Measurements from ENCODE around the gene CEL.

CEL gene

DNA sequence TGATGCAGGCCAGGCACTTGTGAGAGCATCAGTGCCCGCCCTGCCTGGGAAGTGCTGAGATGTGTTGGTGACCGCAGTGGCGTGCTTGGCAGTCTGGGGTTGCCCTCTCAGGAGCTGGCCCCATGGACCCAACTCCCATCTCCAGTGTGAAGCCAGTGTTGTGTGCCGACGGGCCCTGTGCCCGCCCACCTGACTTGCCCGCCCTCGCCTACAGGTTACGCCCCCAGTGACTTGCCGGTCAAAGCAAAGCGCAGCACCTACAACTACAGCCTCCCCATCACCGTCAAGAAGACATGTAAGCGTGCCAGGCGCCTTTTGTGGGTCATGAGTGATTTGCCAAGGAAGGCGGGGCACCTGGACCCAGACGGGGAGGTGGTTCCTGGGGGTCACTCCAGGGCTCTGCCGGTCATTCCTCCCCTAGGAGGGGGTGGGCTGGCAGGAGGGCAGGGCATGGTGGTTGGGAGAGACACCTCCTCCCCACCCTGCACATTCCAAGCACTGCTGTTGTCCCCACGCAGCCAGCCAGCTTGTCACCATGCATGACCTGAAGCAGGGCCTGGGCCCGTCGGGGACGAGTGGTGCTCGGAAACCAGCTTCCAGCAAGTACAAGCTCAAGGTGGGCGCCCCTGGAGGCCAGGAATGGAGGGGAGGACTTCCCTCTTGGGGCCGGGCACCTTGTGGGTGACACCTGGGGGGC is 7.4 kb upstream of the CEL start:
- no peak for DNase-seq (ENCODE audit: extremely low read depth, low read depth)
- TF ChIP-seq, protein P1, sequence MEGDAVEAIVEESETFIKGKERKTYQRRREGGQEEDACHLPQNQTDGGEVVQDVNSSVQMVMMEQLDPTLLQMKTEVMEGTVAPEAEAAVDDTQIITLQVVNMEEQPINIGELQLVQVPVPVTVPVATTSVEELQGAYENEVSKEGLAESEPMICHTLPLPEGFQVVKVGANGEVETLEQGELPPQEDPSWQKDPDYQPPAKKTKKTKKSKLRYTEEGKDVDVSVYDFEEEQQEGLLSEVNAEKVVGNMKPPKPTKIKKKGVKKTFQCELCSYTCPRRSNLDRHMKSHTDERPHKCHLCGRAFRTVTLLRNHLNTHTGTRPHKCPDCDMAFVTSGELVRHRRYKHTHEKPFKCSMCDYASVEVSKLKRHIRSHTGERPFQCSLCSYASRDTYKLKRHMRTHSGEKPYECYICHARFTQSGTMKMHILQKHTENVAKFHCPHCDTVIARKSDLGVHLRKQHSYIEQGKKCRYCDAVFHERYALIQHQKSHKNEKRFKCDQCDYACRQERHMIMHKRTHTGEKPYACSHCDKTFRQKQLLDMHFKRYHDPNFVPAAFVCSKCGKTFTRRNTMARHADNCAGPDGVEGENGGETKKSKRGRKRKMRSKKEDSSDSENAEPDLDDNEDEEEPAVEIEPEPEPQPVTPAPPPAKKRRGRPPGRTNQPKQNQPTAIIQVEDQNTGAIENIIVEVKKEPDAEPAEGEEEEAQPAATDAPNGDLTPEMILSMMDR (IDR thresholded peaks at IDR 0.05; ENCODE audit: low read depth, low read length) = no peak

DNA sequence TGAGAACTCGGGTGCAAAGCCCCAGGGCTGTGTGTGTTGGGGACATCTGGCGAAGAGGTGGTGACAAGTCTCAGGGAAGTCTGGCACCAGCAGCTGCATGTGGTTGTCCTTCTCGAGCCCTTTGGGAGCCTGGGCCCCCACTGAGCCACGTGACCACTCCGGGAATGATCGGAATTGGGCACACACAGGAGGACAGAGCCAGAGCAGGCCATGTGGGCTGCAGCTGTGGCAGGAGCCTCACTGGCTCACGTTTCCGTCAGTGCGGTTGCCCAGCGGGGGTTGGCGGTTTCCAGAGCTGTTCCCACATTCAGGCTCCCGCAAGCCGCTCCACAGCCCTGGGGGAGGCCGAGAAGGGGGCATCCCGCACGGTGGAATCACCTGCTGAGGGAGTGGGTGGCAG is 6.8 kb upstream of the CEL start:
- DNase-seq (ENCODE audit: extremely low read depth, low read depth) = peak; percentile 51
- TF ChIP-seq, protein P1 (IDR thresholded peaks at IDR 0.05; ENCODE audit: low read depth, low read length) = no peak

DNA sequence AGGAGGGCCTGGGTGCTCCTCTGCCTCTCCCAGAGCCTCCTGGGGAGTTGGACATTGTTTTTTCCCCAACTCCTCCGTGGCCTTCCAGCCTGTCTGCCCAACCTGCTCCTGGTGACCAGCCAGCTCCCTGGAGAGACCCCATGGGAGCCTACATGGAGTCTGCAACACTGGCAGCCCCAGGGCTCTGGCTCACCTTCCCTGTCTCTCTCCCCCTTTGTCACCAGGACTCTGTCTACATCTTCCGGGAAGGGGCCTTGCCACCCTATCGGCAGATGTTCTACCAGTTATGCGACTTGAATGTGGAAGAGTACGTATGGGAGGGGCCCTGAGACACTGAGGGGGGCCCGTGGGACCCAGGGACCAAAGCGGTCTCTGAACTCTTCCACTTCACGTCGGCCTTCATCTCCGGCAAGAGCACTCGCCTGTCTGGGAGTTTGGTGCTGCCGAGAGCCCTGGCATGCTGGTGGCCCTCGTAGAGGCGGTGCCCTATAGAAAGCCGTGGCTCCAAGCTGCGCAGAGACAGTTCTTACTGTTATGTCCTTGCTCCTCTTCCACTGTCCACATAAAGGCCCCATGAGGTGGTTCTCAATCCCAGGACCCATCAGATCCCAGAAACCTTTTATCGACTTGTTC is 5.9 kb upstream of the CEL start:
- TF ChIP-seq, protein P1 (IDR thresholded peaks at IDR 0.05; ENCODE audit: low read depth, low read length) = no peak
- no peak for DNase-seq (ENCODE audit: extremely low read depth, low read depth)

DNA sequence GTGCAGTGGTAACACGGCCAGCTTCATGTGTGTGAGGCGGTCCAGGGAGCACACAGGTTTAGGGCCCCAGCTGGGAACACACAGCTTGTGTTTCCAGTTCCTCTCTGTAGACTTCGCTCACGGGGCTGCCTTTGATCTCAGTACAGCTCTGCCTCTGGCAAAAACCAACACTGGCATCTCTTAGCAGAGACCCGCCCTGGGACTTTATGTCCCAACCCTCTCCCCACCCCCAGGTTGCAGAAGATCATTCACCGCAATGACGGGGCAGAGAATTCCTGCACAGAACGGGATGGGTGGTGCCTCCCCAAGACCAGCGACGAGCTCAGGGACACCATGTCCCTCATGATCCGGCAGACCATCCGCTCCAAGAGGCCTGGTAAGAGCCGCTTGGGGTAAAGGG is 5.2 kb upstream of the CEL start:
- TF ChIP-seq, protein P1 (IDR thresholded peaks at IDR 0.05; ENCODE audit: low read depth, low read length) = no peak
- no peak for DNase-seq (ENCODE audit: extremely low read depth, low read depth)

DNA sequence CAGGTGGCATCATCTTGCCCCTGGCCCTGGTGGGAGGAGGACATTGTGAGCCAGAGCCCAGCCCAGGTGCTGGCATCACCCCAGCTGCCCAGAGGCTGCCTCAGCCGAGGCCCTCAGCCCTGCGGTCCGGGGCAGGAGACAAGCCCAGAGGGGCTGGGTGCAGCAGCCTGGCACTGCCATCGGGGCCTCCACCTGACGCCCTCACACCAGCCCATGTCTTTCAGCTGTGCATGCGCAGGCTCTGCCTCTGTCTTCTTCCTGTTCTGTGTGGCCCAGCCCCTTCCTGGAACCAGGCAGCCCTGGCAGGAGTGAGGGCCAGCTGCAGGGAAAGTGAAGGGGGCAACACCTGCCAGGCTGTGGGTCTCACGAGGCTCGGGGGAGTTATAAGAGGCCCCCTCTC is 4.8 kb upstream of the CEL start:
- DNase-seq (ENCODE audit: extremely low read depth, low read depth) = no peak
- TF ChIP-seq, protein P1 (IDR thresholded peaks at IDR 0.05; ENCODE audit: low read depth, low read length) = no peak

DNA sequence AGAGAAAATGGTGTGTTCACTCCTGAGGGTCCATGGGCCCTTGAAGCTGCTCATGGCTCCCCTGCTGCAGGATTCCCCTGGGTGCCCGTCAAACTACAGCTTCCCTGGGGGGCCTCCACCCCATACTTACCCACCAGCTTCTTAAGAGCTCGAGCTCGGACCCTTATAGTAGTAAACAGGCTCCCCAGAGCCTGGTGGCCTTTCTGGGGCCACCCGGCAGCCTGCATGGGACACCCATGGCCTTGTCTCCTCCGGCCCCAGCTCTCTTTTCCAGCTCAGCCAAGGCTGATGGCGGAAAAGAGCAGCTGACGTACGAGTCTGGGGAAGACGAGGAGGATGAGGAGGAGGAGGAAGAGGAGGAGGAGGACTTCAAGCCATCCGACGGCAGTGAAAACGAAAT is 4.2 kb upstream of the CEL start:
- TF ChIP-seq, protein P1 (IDR thresholded peaks at IDR 0.05; ENCODE audit: low read depth, low read length) = no peak
- no peak for DNase-seq (ENCODE audit: extremely low read depth, low read depth)

DNA sequence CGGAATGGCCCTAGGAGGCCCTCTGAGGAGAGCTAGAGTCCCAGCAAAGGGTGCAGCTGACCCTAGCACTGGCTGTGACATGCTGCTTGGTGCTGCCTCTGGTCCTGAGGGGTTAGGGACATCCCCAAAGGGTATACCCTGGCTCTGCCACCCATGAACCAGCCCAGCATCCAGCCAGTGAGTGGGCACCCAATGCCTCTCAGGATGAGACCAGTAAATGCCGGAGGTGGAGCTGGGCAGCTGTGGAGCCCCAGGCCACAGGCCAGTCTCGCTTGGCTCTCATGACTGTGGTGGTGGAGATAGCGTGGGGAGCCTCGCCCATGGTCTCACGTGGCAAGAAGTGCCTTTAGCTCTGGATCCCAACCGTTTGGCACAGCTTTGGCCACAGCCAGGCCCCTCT is 3.7 kb upstream of the CEL start:
- TF ChIP-seq, protein P1 (IDR thresholded peaks at IDR 0.05; ENCODE audit: low read depth, low read length) = no peak
- DNase-seq (ENCODE audit: extremely low read depth, low read depth) = no peak
